ENCODE measurements around the gene REM2.

REM2 gene

DNA sequence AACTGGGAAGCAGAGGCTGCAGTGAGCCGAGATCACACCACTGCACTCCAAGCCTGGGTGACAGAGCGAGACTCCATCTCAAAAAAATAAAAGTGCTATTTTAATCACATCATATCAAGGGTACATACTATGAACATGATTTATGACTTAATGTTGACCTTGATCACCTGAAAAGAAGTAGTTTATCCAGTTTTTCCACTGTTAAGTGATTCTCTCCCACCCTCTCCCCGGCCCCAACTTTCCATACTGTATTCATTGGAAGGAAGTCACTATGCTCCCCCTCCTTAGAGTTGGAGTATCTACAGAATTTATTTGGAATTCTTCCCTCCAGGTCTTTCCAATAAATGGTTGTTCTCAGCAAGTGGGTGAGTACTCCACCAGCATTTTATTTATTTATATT, 49.1 kb downstream of the REM2 start:
- DNase-seq: no peak

DNA sequence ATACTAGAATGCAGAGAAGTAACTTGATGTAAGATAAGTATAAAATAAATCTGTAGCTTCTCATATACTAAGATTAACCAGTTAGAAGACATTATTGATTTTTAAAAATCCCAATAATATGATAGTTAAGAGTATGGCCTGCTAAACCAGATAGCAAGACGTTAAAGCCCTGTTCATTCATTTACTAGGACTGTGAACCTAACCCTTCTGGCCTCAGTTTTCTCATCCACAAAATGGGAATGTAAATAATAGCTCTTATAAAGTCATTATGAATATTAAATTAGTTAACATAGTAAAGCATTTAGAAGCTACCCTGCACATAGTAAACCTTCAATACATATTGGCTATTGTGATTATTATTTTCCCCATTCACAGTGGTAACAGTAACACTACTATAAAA, 52.1 kb downstream of the REM2 start:
- no peak for DNase-seq
